ENCODE results near the gene ATP8A2.
A peak's percentile ranks its signal among the peaks of the same experiment; 100 is the strongest.
"Not testable (repeated sequence)": the region's sequence is repeated elsewhere in the genome, so short reads cannot be mapped to it uniquely, and the experiment has no call there.

Gene ATP8A2

DNA sequence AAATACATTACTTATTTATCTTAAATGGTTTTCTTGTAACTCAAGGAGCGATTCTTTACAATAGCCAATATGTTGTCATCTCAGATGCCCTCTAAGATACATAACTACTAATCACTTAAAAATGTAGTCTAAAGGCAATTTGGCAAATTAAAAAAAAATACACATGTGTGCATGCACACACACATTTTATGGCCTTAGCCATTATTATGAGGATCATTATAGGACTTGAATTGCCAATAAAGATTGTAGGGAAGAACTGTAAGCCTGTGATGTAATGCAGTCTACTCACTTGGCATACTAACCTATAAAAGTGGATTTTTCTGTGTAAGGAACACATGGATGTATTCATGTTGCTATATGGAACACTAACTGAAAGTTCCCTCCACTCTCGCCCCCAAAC lies 405.7 kb downstream of the ATP8A2 start:
- Histone ChIP-seq H3K36me3 (ENCODE audit: control insufficient read depth, insufficient read depth, low read length) (no peaks in the 10 kb centered on the region), H3K27me3 (replicated peaks; ENCODE audit: control insufficient read depth, insufficient read depth, low read length) (no peaks in the 10 kb centered on the region), H3K4me3 (replicated peaks; ENCODE audit: low read depth, low read length) (no peak overlapping the region)
- TF ChIP-seq CTCF (IDR thresholded peaks at IDR 0.05; ENCODE audit: insufficient read depth, low read length, poor library complexity, severe bottlenecking), result no peak
- DNase-seq (ENCODE audit: extremely low read depth, insufficient read length), result no peak

GRCh38 chr13:25778365-25778764 lies 406.6 kb downstream of the ATP8A2 start:
- no peak for TF ChIP-seq CTCF (IDR thresholded peaks at IDR 0.05; ENCODE audit: insufficient read depth, low read length, poor library complexity, severe bottlenecking)
- DNase-seq (ENCODE audit: extremely low read depth, insufficient read length), result peak; percentile 44
- Histone ChIP-seq H3K27me3 (replicated peaks; ENCODE audit: control insufficient read depth, insufficient read depth, low read length) (no peaks in the 10 kb centered on the region), H3K36me3 (ENCODE audit: control insufficient read depth, insufficient read depth, low read length) (no peaks in the 10 kb centered on the region), H3K4me3 (replicated peaks; ENCODE audit: low read depth, low read length) (no peak overlapping the region)

- H3K36me3 ChIP-seq (ENCODE audit: control insufficient read depth, insufficient read depth, low read length), result no peaks in the 10 kb centered on the region
- no peak for DNase-seq (ENCODE audit: extremely low read depth, insufficient read length)
- no peak for TF ChIP-seq CTCF (IDR thresholded peaks at IDR 0.05; ENCODE audit: insufficient read depth, low read length, poor library complexity, severe bottlenecking)
- no peaks in the 10 kb centered on the region for H3K27me3 ChIP-seq (replicated peaks; ENCODE audit: control insufficient read depth, insufficient read depth, low read length)
- H3K4me3 ChIP-seq (replicated peaks; ENCODE audit: low read depth, low read length), result no peak overlapping the region
Observed at GRCh38 chr13:25778808-25779305, 407.1 kb downstream of the ATP8A2 start.

- DNase-seq (ENCODE audit: extremely low read depth, insufficient read length), result no peak
- TF ChIP-seq CTCF (IDR thresholded peaks at IDR 0.05; ENCODE audit: insufficient read depth, low read length, poor library complexity, severe bottlenecking), result no peak
- H3K27me3 ChIP-seq (replicated peaks; ENCODE audit: control insufficient read depth, insufficient read depth, low read length), result no peaks in the 10 kb centered on the region
- H3K4me3 ChIP-seq (replicated peaks; ENCODE audit: low read depth, low read length), result no peak overlapping the region
- no peaks in the 10 kb centered on the region for H3K36me3 ChIP-seq (ENCODE audit: control insufficient read depth, insufficient read depth, low read length)
Observed at GRCh38 chr13:25783076-25783475, 411.3 kb downstream of the ATP8A2 start.

DNA sequence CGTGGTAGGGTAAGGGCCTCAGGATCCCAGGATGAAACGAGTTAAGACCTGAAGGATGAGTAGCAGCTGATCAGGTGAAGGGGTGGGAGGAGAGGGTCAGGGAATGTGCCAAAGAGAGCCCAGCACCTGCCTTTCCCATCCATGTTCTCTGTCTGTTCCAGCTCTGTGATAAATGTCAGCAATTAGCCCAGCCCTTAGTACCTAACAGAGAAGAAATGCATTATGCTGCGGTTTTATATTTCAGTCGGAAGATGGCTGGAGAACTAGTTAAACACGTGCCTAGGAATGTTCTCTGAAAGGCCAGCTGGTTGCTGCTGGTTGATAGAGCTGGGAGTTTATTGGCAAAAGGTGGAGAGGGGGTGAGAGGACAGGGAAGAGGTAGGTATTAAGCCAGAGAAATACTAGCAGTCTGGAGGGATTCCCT lies 411.8 kb downstream of the ATP8A2 start:
- no peaks in the 10 kb centered on the region for H3K27me3 ChIP-seq (replicated peaks; ENCODE audit: control insufficient read depth, insufficient read depth, low read length)
- no peak for TF ChIP-seq CTCF (IDR thresholded peaks at IDR 0.05; ENCODE audit: insufficient read depth, low read length, poor library complexity, severe bottlenecking)
- no peak overlapping the region for H3K4me3 ChIP-seq (replicated peaks; ENCODE audit: low read depth, low read length)
- H3K36me3 ChIP-seq (ENCODE audit: control insufficient read depth, insufficient read depth, low read length), result no peaks in the 10 kb centered on the region
- DNase-seq (ENCODE audit: extremely low read depth, insufficient read length), result no peak

GRCh38 chr13:25784119-25784518 lies 412.3 kb downstream of the ATP8A2 start:
- Histone ChIP-seq H3K36me3 (ENCODE audit: control insufficient read depth, insufficient read depth, low read length) (no peaks in the 10 kb centered on the region), H3K27me3 (replicated peaks; ENCODE audit: control insufficient read depth, insufficient read depth, low read length) (no peaks in the 10 kb centered on the region), H3K4me3 (replicated peaks; ENCODE audit: low read depth, low read length) (no peak overlapping the region)
- no peak for TF ChIP-seq CTCF (IDR thresholded peaks at IDR 0.05; ENCODE audit: insufficient read depth, low read length, poor library complexity, severe bottlenecking)
- no peak for DNase-seq (ENCODE audit: extremely low read depth, insufficient read length)

GRCh38 chr13:25790137-25790536 lies 418.4 kb downstream of the ATP8A2 start:
- H3K27me3 ChIP-seq (replicated peaks; ENCODE audit: control insufficient read depth, insufficient read depth, low read length); DNase-seq (ENCODE audit: extremely low read depth, insufficient read length); H3K36me3 ChIP-seq (ENCODE audit: control insufficient read depth, insufficient read depth, low read length); H3K4me3 ChIP-seq (replicated peaks; ENCODE audit: low read depth, low read length): not testable (repeated sequence)

All from GM06990 (cell line).